ENCODE measurements around the gene PPFIBP1.
A peak's percentile ranks its signal among the peaks of the same experiment; 100 is the strongest.

The PPFIBP1 gene

DNA sequence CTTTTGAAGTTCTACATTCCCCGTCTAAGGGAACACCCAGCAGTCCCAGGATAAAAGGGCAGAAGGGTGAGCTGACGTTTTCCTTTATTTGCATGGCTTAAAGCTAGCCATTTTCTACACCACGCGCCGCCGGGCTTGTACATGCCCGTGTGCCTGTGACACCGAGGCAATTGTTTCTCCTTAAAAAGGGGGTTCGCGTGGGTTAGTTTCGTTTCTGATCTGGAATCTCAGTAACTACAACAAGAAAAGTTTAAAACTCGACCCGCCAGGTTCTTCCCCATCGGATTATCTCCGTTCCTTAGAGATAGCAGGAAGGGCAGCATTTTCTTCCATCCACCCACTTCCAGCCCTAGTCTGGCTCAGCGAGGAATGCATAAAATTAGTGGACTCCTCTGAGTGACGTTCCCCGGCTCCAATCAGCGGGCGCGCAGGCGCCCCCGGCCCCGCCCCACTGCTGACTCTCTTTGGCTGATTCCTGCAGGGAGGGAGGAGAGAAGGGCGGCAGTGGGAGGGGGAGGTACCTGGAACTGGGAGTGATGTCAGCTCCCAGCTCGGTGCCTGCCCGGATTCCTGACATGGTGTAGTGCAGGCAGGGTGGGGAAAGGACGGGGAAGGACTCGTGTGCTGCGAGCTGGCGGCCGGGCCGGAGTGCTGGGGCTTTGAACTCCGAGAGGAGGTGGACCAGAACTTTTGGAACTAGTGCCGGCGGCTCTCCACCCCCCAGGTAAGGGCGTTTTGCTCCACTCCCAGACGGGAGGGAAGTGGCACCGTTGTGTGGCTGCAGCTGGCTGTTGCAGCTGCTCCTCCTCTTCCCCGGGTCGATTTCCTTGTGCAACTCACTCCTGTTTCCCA is at the start of gene PPFIBP1:
Gene PPFIBP1, plus strand, starts transcription at position 565 of the 852 bp plus-strand sequence. CDS start 109,191 bp downstream, outside the sequence.
- DNase-seq: peak; percentile 85 to 95

- no peak for DNase-seq
Measured at GRCh38 chr12:27474344-27474743, 49.7 kb upstream of the PPFIBP1 start.

DNA sequence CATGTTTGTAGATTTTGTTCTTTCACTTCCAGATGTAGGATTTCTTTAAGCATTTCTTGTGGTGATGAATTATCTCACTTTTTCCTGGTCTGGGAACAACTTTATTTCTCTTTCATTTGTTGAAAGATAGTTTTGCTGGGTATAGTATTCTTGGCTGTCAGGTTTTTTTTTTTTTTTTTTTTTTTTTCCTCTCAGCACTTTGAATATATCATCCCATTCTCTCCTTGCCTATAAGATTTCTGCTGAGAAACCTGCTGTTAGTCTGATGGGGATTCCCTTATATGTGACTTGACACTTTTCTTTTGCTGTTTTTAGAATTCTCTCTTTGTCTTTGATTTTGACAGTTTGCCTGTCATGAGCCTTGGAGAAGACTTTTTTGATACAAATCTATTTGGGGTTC is 47.0 kb upstream of the PPFIBP1 start:
- no peak for DNase-seq

GRCh38 chr12:27478949-27479348 is 45.1 kb upstream of the PPFIBP1 start:
- DNase-seq: no peak

GRCh38 chr12:27480016-27480415 is 44.0 kb upstream of the PPFIBP1 start:
- no peak for DNase-seq

DNA sequence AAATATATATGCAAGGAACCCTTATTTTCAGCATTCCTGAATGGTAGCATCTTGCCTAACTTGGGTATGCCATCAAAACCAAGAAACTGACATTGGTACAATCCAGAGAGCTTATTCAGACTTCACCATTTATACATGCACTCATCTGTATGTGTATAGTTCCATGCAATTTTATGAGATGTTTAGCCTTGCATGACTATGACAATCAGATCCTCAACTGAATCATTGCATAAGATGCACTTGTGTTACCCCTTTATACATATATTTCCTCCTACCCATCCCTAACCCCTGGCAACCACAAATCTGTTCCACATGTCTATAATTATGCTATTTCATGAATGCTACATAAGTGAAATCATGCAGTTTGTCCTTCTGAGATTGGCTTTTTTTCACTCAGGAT is 37.0 kb upstream of the PPFIBP1 start:
- DNase-seq: no peak

- DNase-seq: no peak
Measured at GRCh38 chr12:27488479-27488878, 35.5 kb upstream of the PPFIBP1 start.

- DNase-seq: no peak
Measured at GRCh38 chr12:27491226-27491625, 32.8 kb upstream of the PPFIBP1 start.

DNA sequence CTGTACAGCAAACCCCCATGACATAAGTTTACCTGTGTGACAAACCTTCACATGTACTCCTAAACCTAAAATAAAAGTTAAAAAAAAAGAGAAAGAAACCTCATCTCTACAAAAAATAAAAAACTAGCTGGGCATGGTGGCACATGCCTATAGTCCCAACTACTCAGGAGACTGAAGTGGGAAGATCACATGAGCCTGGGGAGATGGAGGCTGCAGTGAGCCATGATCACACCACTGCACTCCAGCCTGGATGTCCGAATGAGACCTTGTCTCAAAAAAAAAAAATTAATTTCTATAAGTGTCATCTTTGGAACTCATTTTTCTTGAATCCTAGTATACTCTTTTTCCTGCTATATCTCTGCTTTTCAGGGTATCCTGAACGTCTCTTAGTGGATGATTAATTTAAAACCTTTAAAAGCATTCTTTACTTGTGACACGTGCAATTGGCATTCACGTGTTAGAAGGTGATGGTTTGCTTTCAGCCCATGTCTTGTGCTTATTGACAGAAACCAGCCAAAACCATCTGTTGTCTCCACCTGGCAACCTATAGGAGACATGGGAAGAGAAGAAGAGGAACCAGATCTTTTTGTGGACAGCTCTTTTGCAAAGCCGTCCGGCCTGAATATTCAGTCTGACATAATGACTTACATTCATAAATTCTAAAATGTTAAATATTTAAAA is 30.6 kb upstream of the PPFIBP1 start:
- DNase-seq: no peak

GRCh38 chr12:27497446-27497845 is 26.6 kb upstream of the PPFIBP1 start:
- no peak for DNase-seq

DNA sequence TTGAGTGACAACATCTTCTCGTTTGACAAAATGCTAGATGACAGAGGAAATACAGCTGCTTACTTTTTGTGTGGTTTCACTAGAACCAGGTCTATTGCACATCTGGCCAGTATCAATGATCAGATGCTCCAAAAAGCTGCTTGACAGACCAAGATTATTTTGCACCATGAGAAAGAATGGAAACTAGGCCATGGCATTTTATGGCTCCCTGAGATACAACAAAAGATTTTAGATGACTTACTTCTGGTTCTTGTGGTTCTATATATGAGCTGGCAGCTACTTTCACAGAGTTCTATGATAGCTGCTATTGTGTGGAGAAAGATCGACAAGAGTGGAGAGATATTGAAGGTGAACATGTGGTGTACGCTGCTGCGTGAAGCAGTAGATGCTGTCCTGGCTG is 25.9 kb upstream of the PPFIBP1 start:
- no peak for DNase-seq

- DNase-seq: no peak
Measured at GRCh38 chr12:27498761-27499160, 25.2 kb upstream of the PPFIBP1 start.

GRCh38 chr12:27499377-27499776 is 24.6 kb upstream of the PPFIBP1 start:
- DNase-seq: no peak

DNA sequence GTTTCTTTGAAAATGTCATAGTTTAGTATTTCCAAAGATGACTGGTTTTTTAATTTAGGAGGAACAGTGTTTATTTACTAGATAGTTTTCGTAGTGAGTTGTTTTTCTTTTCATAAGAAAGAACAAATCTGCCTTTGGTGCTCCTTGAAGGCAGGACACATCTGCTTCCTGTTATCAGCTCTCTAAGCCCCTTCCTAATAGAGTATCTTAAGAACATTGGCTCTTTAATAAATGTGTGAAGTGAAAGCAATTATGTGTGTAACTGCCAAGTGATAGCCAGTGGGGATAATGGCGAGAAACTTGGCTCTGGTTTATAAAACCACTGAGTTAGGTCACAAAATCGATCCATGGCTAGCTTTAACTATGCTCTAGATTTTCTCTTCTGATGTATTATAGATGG is 23.5 kb upstream of the PPFIBP1 start:
- no peak for DNase-seq

- DNase-seq: no peak
Measured at GRCh38 chr12:27502021-27502435, 22.0 kb upstream of the PPFIBP1 start.

DNA sequence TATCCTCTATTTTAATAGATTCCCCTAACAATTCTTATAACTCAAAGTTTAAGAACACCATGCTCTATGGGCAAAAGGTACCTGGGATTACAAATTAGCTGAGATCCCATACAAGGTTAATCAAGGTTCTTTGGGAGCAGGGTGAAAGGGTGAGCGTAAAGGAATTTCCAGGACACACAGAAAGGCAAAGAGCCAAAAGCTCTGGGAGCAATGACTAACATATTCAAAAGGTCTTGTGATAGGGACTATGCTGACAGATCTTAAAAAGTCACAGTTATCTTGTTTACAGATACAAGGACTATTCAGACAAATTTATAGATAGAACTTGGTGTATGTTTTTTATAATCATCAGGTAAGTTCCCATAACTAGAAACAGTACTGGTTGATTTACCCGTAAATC is 19.5 kb upstream of the PPFIBP1 start:
- no peak for DNase-seq

- DNase-seq: no peak
Measured at GRCh38 chr12:27505109-27505508, 18.9 kb upstream of the PPFIBP1 start.

- no peak for DNase-seq
Measured at GRCh38 chr12:27505761-27506160, 18.2 kb upstream of the PPFIBP1 start.

- no peak for DNase-seq
Measured at GRCh38 chr12:27506645-27507189, 17.3 kb upstream of the PPFIBP1 start.

DNA sequence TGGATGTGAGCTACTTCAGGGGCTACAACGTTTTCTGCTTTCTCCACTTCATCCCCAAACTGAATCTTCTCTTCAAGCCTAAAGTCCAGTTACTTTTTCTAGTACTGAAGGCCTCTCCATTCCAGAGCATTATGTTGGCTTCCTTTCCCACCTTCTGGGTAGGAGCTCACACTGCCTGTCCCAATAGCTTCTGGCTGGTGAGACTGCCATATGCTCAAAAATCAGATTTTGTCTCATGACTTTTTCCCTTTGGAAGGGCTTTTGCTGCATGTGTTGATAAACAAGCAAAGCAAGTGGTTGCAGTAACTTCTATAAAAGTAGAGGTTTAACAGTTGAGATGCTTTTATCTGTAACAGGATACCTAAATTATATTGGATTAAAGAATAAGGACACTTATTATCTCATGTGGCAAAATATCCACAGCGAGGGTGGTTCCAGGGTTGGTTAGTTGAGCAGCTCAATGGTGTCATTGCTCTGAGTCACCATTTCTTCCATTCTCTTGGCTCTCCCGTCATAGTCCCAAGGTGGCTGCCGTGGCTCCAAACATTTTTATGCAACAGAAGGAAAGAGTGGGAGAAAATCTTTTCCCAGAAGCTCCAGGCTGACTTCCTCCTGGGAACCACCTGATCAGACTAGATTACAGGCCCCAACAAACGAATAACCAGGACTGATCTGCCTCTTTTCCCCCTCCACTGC is 15.1 kb upstream of the PPFIBP1 start:
- no peak for DNase-seq

DNA sequence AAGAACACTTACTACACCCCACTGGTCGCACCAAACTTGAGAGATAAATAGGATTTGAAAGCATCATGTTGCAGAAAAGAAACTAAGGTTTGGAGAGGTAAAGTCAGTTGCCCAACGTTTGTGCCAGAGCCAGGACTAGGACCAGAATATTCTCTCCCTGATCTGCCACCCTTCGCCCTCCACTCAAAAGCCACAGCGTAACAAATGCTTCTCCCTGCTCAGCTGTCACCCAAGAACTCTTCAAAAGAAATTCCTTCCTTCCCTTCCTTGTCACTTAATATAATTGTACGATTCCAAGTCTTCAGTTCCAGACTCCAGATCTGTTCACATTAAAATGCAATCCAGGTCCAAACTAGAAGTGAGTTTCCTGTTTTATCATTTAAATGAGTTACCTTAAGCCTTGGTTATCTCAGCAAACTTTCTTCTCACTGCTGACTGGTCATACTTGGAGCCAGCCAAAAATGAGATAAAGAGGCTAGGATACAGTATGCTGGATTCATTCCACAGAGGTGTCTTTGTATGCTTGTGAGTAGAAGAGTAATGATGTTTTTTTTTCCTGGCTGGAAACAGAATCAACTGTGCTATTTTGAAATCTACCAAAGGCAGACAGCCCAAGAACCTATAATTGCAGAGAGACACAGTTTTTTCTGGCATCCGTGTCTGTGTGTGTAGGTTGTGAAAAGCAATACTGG is 12.8 kb upstream of the PPFIBP1 start:
- no peak for DNase-seq

GRCh38 chr12:27511723-27512045 is 12.3 kb upstream of the PPFIBP1 start:
- no peak for DNase-seq

Measured in NCI-H187 (cell line).